CD4-positive, alpha-beta T cell (primary cell): ENCODE results near the gene TNIP2. TPM values are rescaled to one million over a fixed set of nuclear protein-coding genes. Genes with fewer than 3 reads are reported as not detected.

ENCODE experiments used
- ATAC-seq: fragments of 200-7000 bp; cut with Tn5 transposase; one replicate; pipeline ENCODE4 v1.10.0; 2022; ENCODE audit warnings: mild to moderate bottlenecking; ENCODE audit not compliant: poor library complexity
- CTCF ChIA-PET: fragments of 350-600 bp; sonication (Branson Sonifier 250); formaldehyde crosslinking; loops from one replicate; lab custom pipeline; 2021; ENCODE audit warnings: antibody characterized with exemption, inconsistent platforms; lab: Charles Lee
- POLR2A ChIA-PET: fragments of 350-600 bp; sonication (Branson Sonifier 250); formaldehyde crosslinking; loops from one replicate; lab custom pipeline; 2021; ENCODE audit warnings: antibody characterized with exemption, inconsistent platforms; lab: Charles Lee
- DNase-seq, 14 experiments: peaks; one replicate each; pipeline ENCODE4 v3.0.0-alpha.2; 2013 to 2020; ENCODE audit warnings: mixed read lengths in 2 of 14
- H3K27ac ChIP-seq, 2 donors: one replicate each; pipeline versions ENCODE4 v1.5.1 to v1.7.0; 2013; ENCODE audit warnings: low read length in 2 of 2, low read depth in 1 of 2, mild to moderate bottlenecking in 1 of 2
- H3K27me3 ChIP-seq, 2 experiments: 1 replicate in 1 of 2; 2 replicates in 1 of 2; pipeline versions ENCODE4 v1.6.1 to v1.7.0; 2013; ENCODE audit warnings: low read length in 2 of 2, control low read depth in 1 of 2, mild to moderate bottlenecking in 1 of 2, moderate library complexity in 1 of 2; ENCODE audit not compliant: insufficient read depth in 2 of 2, control insufficient read depth in 1 of 2
- H3K36me3 ChIP-seq: one replicate; pipeline ENCODE4 v1.6.1; 2013; ENCODE audit warnings: low read length, control low read depth; ENCODE audit not compliant: insufficient read depth
- H3K4me1 ChIP-seq: one replicate; pipeline ENCODE4 v1.6.1; 2013; ENCODE audit warnings: low read length, control low read depth; ENCODE audit not compliant: insufficient read depth
- H3K4me3 ChIP-seq: one replicate; pipeline ENCODE4 v1.5.1; 2013; ENCODE audit warnings: mild to moderate bottlenecking, low read length, moderate library complexity
- H3K9me3 ChIP-seq, 2 experiments: 1 replicate in 1 of 2; 2 replicates in 1 of 2; pipeline versions ENCODE4 v1.6.1 to v1.7.0; 2013; ENCODE audit warnings: low read length in 2 of 2, mild to moderate bottlenecking in 2 of 2, control low read depth in 1 of 2, moderate library complexity in 1 of 2; ENCODE audit not compliant: control insufficient read depth in 1 of 2, insufficient read depth in 1 of 2
- H3K27ac Mint-ChIP-seq: one replicate; pipeline ENCODE4 v1.8.0; 2020; ENCODE audit warnings: mixed read lengths
- H3K27me3 Mint-ChIP-seq: one replicate; pipeline ENCODE4 v1.8.0; 2021; ENCODE audit warnings: mixed read lengths
- H3K36me3 Mint-ChIP-seq: one replicate; pipeline ENCODE4 v1.8.0; 2021; ENCODE audit warnings: low read depth, mixed read lengths
- H3K4me1 Mint-ChIP-seq: one replicate; pipeline ENCODE4 v1.8.0; 2021; ENCODE audit warnings: low read depth, mixed read lengths
- H3K4me3 Mint-ChIP-seq: one replicate; pipeline ENCODE4 v1.8.0; 2020; ENCODE audit warnings: mild to moderate bottlenecking, mixed read lengths
- H3K9me3 Mint-ChIP-seq: one replicate; pipeline ENCODE4 v1.8.0; 2020; ENCODE audit warnings: mixed read lengths
- CTCF ChIP-seq: fragments of 200-600 bp; IDR thresholded peaks from one replicate; pipeline ENCODE4 v1.8.0; 2022; ENCODE audit warnings: antibody characterized with exemption, mild to moderate bottlenecking
- intact Hi-C, 2 experiments: fragments of 100-400 bp; cut with DNase I in 1 of 2; cut with micrococcal nuclease in 1 of 2; formaldehyde crosslinking; loops; one replicate each; pipeline versions ENCODE4 v1.15.1 to v1.9.0; 2023 to 2025; cut with DNase I, micrococcal nuclease
- total RNA-seq, 174 experiments: library from RNA in 2 of 174; stranded (reverse) in 2 of 174; gene quantifications; one replicate each; pipeline ENCODE4 v1.2.3 and lab custom pipeline; 2021 to 2026

TNIP2 gene
- total RNA-seq, 2 experiments from 2014 or later: 43.8 to 49.1 TPM

- peaks cover 13% of the 10 kb centered on the region for H3K4me1 ChIP-seq
- peaks cover 4% of the 10 kb centered on the region for H3K4me1 Mint-ChIP-seq
- H3K9me3 Mint-ChIP-seq: no peaks in the 10 kb centered on the region
- ATAC-seq (no peak), DNase-seq (no peak)
- no peak overlapping the region for H3K4me3 Mint-ChIP-seq
- H3K27ac Mint-ChIP-seq: no peak overlapping the region
- no peak for TF ChIP-seq CTCF
- CTCF ChIA-PET: interaction anchor here (0.9 kb wide), 1 partner anchor 48 kb away, joined by 3 read pairs; no protein-coding TSS in a partner anchor
- no peaks in the 10 kb centered on the region for H3K36me3 ChIP-seq
- intact Hi-C loops: loop anchor here (2.0 to 10.0 kb wide), 4 partner anchors 53 to 173 kb away; no protein-coding TSS in a partner anchor
- no peaks in the 10 kb centered on the region for H3K27me3 ChIP-seq
- H3K36me3 Mint-ChIP-seq: no peaks in the 10 kb centered on the region
- POLR2A ChIA-PET: no interaction called here
- no peak overlapping the region for H3K27ac ChIP-seq
- H3K4me3 ChIP-seq: no peak overlapping the region
- H3K27me3 Mint-ChIP-seq: no peaks in the 10 kb centered on the region
- no peaks in the 10 kb centered on the region for H3K9me3 ChIP-seq
Observed at GRCh38 chr4:2762048-2762447, 5.9 kb upstream of the TNIP2 start.

GRCh38 chr4:2761035-2761923 lies 5.1 kb upstream of the TNIP2 start:
- H3K9me3 Mint-ChIP-seq: no peaks in the 10 kb centered on the region
- POLR2A ChIA-PET: no interaction called here
- H3K27ac Mint-ChIP-seq: no peak overlapping the region
- H3K27me3 Mint-ChIP-seq: no peaks in the 10 kb centered on the region
- H3K4me1 ChIP-seq: peaks cover 18% of the 10 kb centered on the region
- CTCF ChIA-PET: no interaction called here
- intact Hi-C loops: loop anchor here (5.0 to 10.0 kb wide), 3 partner anchors 54 to 111 kb away; no protein-coding TSS in a partner anchor
- ATAC-seq (no peak), DNase-seq (peak in 1 of 14 experiments; percentile 24)
- H3K4me1 Mint-ChIP-seq: peaks cover 8% of the 10 kb centered on the region
- no peak for TF ChIP-seq CTCF
- no peak overlapping the region for H3K27ac ChIP-seq
- peak overlapping the region; percentile 1 for H3K4me3 Mint-ChIP-seq
- H3K27me3 ChIP-seq: no peaks in the 10 kb centered on the region
- no peak overlapping the region for H3K4me3 ChIP-seq
- H3K36me3 ChIP-seq: no peaks in the 10 kb centered on the region
- H3K9me3 ChIP-seq: no peaks in the 10 kb centered on the region
- H3K36me3 Mint-ChIP-seq: no peaks in the 10 kb centered on the region

- Mint-ChIP-seq H3K27me3 (no peaks in the 10 kb centered on the region), H3K36me3 (no peaks in the 10 kb centered on the region)
- ATAC-seq: no peak
Observed at GRCh38 chr4:2757426-2757825, 1.3 kb upstream of the TNIP2 start.

More at GRCh38 chr4:2757426-2757825, 1.3 kb upstream of the TNIP2 start:
- Histone ChIP-seq H3K9me3 (no peaks in the 10 kb centered on the region), H3K27ac (no peak overlapping the region), H3K36me3 (peaks cover 5% of the 10 kb centered on the region), H3K4me1 (peaks cover 28% of the 10 kb centered on the region), H3K27me3 (no peaks in the 10 kb centered on the region), H3K4me3 (no peak overlapping the region)
- peak in 1 of 14 experiments; percentile 29 for DNase-seq
- Mint-ChIP-seq H3K9me3 (no peaks in the 10 kb centered on the region), H3K4me3 (peak overlapping the region; percentile 87), H3K4me1 (peaks cover 29% of the 10 kb centered on the region), H3K27ac (peak overlapping the region; percentile 66)
- intact Hi-C loops: loop anchor here (2.0 to 5.0 kb wide), 7 partner anchors 35 to 515 kb away; partner anchors contain the start of genes GRK4 (in 2 of the 2), NOP14 (in 2 of the 2), ADD1 (in 1 of the 2) and FAM193A (in 1 of the 2)
- TF ChIP-seq CTCF: no peak
- POLR2A ChIA-PET: no interaction called here
- CTCF ChIA-PET: interaction anchor here (1.1 kb wide), 1 partner anchor 206 kb away, joined by 3 read pairs; the partner anchor contains the start of genes GRK4 and NOP14
